Panc1 (cell line): ENCODE data around the gene HIGD1C.

Experiments used
- SIN3A ChIP-seq: IDR thresholded peaks from 2 replicates; pipeline ENCODE4 v1.6.1; 2012; ENCODE audit warnings: low read depth, mild to moderate bottlenecking, low read length, moderate library complexity, borderline replicate concordance; ENCODE audit not compliant: insufficient read depth
- TF ChIP-seq, protein P1 (sequence below): fragments of 450-650 bp; IDR thresholded peaks from 2 replicates; pipeline ENCODE4 v1.5.1; 2017; ENCODE audit warnings: mild to moderate bottlenecking
- TF ChIP-seq, protein P2 (sequence below), 2 experiments: IDR thresholded peaks; 2 replicates each; pipeline ENCODE4 v1.6.1; 2011 to 2012; ENCODE audit warnings: low read depth in 2 of 2, control low read depth in 1 of 2, low read length in 1 of 2, mild to moderate bottlenecking in 1 of 2, moderate library complexity in 1 of 2; ENCODE audit not compliant: insufficient read depth in 1 of 2

DNA sequence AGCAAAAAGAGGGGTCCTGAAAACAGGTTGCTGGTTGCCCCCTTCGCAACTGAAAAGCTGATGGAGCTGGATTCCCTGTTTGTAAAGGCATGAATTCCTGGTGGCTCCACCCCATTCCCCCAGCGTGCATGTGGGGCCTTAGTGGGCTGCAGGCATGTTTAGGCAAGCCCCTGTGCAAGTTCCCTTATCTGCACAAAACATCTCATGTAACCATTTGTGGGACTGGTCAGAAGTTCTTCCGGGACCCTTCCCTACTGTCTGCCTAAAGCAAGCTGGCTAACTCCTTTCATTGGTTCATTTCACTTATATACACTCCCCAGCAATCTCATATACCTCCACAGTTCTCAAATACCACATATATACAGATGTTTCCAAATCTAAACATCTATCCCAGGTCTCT lies 24.0 kb upstream of the HIGD1C start:
- TF ChIP-seq, protein P1, sequence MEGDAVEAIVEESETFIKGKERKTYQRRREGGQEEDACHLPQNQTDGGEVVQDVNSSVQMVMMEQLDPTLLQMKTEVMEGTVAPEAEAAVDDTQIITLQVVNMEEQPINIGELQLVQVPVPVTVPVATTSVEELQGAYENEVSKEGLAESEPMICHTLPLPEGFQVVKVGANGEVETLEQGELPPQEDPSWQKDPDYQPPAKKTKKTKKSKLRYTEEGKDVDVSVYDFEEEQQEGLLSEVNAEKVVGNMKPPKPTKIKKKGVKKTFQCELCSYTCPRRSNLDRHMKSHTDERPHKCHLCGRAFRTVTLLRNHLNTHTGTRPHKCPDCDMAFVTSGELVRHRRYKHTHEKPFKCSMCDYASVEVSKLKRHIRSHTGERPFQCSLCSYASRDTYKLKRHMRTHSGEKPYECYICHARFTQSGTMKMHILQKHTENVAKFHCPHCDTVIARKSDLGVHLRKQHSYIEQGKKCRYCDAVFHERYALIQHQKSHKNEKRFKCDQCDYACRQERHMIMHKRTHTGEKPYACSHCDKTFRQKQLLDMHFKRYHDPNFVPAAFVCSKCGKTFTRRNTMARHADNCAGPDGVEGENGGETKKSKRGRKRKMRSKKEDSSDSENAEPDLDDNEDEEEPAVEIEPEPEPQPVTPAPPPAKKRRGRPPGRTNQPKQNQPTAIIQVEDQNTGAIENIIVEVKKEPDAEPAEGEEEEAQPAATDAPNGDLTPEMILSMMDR = no peak
- no peak for TF ChIP-seq SIN3A
- TF ChIP-seq, protein P2, sequence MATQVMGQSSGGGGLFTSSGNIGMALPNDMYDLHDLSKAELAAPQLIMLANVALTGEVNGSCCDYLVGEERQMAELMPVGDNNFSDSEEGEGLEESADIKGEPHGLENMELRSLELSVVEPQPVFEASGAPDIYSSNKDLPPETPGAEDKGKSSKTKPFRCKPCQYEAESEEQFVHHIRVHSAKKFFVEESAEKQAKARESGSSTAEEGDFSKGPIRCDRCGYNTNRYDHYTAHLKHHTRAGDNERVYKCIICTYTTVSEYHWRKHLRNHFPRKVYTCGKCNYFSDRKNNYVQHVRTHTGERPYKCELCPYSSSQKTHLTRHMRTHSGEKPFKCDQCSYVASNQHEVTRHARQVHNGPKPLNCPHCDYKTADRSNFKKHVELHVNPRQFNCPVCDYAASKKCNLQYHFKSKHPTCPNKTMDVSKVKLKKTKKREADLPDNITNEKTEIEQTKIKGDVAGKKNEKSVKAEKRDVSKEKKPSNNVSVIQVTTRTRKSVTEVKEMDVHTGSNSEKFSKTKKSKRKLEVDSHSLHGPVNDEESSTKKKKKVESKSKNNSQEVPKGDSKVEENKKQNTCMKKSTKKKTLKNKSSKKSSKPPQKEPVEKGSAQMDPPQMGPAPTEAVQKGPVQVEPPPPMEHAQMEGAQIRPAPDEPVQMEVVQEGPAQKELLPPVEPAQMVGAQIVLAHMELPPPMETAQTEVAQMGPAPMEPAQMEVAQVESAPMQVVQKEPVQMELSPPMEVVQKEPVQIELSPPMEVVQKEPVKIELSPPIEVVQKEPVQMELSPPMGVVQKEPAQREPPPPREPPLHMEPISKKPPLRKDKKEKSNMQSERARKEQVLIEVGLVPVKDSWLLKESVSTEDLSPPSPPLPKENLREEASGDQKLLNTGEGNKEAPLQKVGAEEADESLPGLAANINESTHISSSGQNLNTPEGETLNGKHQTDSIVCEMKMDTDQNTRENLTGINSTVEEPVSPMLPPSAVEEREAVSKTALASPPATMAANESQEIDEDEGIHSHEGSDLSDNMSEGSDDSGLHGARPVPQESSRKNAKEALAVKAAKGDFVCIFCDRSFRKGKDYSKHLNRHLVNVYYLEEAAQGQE (IDR thresholded peaks at IDR 0.05; ENCODE audit: insufficient read depth in 1 of 2, low read depth in 2 of 2, low read length in 1 of 2) = no peak
